ENCODE measurements around the gene C10orf105.
A peak's percentile ranks its signal among the peaks of the same experiment; 100 is the strongest.

DNA sequence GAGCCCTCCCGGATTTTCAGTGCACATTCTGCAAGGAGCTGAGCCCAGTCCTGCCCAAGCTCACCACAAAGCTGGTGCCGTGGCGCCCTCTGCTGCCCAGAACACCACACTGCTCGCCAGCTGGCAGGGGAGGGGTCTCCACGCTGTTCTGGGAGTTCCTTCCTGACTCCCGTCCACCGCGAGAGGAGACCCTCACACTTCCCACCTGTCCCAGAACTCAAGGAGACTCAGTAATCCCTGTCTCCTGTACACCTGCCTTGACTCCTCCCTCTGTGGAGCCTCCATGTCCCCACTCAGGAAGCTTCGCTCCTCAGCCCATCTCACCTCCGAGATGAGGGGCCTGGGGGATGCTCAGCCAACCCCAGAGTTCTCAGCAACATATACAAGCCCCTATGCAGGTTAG, 11.3 kb downstream of the C10orf105 start:
- TF ChIP-seq, protein P1, sequence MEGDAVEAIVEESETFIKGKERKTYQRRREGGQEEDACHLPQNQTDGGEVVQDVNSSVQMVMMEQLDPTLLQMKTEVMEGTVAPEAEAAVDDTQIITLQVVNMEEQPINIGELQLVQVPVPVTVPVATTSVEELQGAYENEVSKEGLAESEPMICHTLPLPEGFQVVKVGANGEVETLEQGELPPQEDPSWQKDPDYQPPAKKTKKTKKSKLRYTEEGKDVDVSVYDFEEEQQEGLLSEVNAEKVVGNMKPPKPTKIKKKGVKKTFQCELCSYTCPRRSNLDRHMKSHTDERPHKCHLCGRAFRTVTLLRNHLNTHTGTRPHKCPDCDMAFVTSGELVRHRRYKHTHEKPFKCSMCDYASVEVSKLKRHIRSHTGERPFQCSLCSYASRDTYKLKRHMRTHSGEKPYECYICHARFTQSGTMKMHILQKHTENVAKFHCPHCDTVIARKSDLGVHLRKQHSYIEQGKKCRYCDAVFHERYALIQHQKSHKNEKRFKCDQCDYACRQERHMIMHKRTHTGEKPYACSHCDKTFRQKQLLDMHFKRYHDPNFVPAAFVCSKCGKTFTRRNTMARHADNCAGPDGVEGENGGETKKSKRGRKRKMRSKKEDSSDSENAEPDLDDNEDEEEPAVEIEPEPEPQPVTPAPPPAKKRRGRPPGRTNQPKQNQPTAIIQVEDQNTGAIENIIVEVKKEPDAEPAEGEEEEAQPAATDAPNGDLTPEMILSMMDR (conservative IDR thresholded peaks at IDR 0.05 in 1 of 2, IDR thresholded peaks at IDR 0.05 in 1 of 2; ENCODE audit: low read depth in 1 of 2, low read length in 2 of 2): peak; percentile 75 to 79
- TF ChIP-seq EZH2 (IDR thresholded peaks at IDR 0.05; ENCODE audit: low read length, missing control alignments): no peak

Data from fibroblast of lung (primary cell).